PFSK-1 (cell line): ENCODE data around the gene MAN2B2.

Source experiments
- FOXP2 ChIP-seq: optimal IDR thresholded peaks from 2 replicates; pipeline ENCODE3; 2011; ENCODE audit warnings: borderline replicate concordance, control low read depth, inconsistent platforms; ENCODE audit not compliant: insufficient read depth; ENCODE audit errors: extremely low read length, extremely low read depth
- POLR2AphosphoS5 ChIP-seq: IDR thresholded peaks from 2 replicates; pipeline ENCODE4 v1.6.1; 2012; ENCODE audit warnings: low read depth, mild to moderate bottlenecking, control low read depth, low read length, moderate library complexity
- SIN3A ChIP-seq: IDR thresholded peaks from 2 replicates; pipeline ENCODE4 v1.6.1; 2012; ENCODE audit warnings: mild to moderate bottlenecking, low read length, moderate library complexity, borderline replicate concordance; ENCODE audit not compliant: insufficient read depth
- TAF1 ChIP-seq: IDR thresholded peaks from 2 replicates; pipeline ENCODE4 v1.6.1; 2012; ENCODE audit warnings: low read length, control low read depth, borderline replicate concordance; ENCODE audit not compliant: insufficient read depth
- TF ChIP-seq, protein P1 (sequence below), 2 experiments: IDR thresholded peaks; 2 replicates each; pipeline versions ENCODE4 v1.6.1 to v1.8.0; 2011 to 2012; ENCODE audit warnings: low read depth in 2 of 2, low read length in 2 of 2, control low read depth in 1 of 2, inconsistent platforms in 1 of 2, mild to moderate bottlenecking in 1 of 2, moderate library complexity in 1 of 2; ENCODE audit not compliant: insufficient read depth in 1 of 2

GRCh38 chr4:6605605-6606004, 30.6 kb downstream of the MAN2B2 start:
- TF ChIP-seq TAF1 (no peak), POLR2AphosphoS5 (no peak), SIN3A (no peak), FOXP2 (no peak)
- TF ChIP-seq, protein P1, sequence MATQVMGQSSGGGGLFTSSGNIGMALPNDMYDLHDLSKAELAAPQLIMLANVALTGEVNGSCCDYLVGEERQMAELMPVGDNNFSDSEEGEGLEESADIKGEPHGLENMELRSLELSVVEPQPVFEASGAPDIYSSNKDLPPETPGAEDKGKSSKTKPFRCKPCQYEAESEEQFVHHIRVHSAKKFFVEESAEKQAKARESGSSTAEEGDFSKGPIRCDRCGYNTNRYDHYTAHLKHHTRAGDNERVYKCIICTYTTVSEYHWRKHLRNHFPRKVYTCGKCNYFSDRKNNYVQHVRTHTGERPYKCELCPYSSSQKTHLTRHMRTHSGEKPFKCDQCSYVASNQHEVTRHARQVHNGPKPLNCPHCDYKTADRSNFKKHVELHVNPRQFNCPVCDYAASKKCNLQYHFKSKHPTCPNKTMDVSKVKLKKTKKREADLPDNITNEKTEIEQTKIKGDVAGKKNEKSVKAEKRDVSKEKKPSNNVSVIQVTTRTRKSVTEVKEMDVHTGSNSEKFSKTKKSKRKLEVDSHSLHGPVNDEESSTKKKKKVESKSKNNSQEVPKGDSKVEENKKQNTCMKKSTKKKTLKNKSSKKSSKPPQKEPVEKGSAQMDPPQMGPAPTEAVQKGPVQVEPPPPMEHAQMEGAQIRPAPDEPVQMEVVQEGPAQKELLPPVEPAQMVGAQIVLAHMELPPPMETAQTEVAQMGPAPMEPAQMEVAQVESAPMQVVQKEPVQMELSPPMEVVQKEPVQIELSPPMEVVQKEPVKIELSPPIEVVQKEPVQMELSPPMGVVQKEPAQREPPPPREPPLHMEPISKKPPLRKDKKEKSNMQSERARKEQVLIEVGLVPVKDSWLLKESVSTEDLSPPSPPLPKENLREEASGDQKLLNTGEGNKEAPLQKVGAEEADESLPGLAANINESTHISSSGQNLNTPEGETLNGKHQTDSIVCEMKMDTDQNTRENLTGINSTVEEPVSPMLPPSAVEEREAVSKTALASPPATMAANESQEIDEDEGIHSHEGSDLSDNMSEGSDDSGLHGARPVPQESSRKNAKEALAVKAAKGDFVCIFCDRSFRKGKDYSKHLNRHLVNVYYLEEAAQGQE (IDR thresholded peaks at IDR 0.05; ENCODE audit: insufficient read depth in 1 of 2, low read depth in 2 of 2, low read length in 2 of 2): no peak
